H1 (cell line): Measurements from ENCODE around the gene SRRM4. TPM values are rescaled to one million over a fixed set of nuclear protein-coding genes. Genes with fewer than 3 reads are reported as not detected.

Source experiments
- CBX5 ChIP-seq: fragments of 300-800, 300-1000 bp; sonication (generic); IDR thresholded peaks from 2 replicates; pipeline ENCODE4 v1.7.1; 2016; ENCODE audit warnings: antibody characterized with exemption, low read length, low read depth
- EP300 ChIP-seq, 2 experiments: IDR thresholded peaks; 1 replicate in 1 of 2; 2 replicates in 1 of 2; pipeline ENCODE4 v1.6.1; 2011 to 2012; ENCODE audit warnings: low read depth in 2 of 2, low read length in 2 of 2, mild to moderate bottlenecking in 2 of 2, borderline replicate concordance in 1 of 2, inconsistent platforms in 1 of 2, moderate library complexity in 1 of 2
- EZH2 ChIP-seq: fragments of 200-600 bp; sonication (generic); IDR thresholded peaks from 2 replicates; pipeline ENCODE4 v1.7.1; 2012; ENCODE audit warnings: low read depth, mild to moderate bottlenecking, moderate library complexity, low read length, inconsistent platforms; ENCODE audit not compliant: severe bottlenecking
- PHF8 ChIP-seq: fragments of 200-600 bp; sonication (generic); conservative IDR thresholded peaks from 2 replicates; pipeline ENCODE4 v1.7.1; 2012; ENCODE audit warnings: low read depth, mild to moderate bottlenecking, inconsistent platforms, low read length, moderate library complexity
- RXRA ChIP-seq: IDR thresholded peaks from 2 replicates; pipeline ENCODE4 v1.6.1; 2011; ENCODE audit warnings: low read depth, mild to moderate bottlenecking, low read length, moderate library complexity; ENCODE audit not compliant: insufficient read depth
- SAP30 ChIP-seq: fragments of 300-600 bp; sonication (generic); IDR thresholded peaks from 2 replicates; pipeline ENCODE4 v1.7.1; 2012; ENCODE audit warnings: low read length, moderate library complexity, mild to moderate bottlenecking, inconsistent platforms; ENCODE audit not compliant: insufficient read depth, insufficient replicate concordance
- SP2 ChIP-seq: IDR thresholded peaks from 2 replicates; pipeline ENCODE4 v1.6.1; 2012; ENCODE audit warnings: mild to moderate bottlenecking, low read length, inconsistent platforms
- TEAD4 ChIP-seq: IDR thresholded peaks from 2 replicates; pipeline ENCODE4 v1.6.1; 2012; ENCODE audit warnings: low read depth, low read length, inconsistent platforms, mixed read lengths
- YY1 ChIP-seq: IDR thresholded peaks from 2 replicates; pipeline ENCODE4 v1.6.1; 2011; ENCODE audit warnings: low read depth, mild to moderate bottlenecking, low read length
- polyA plus RNA-seq, 7 experiments: library from polyadenylated mRNA; depleted of rRNA in 3 of 7; stranded (reverse) in 5 of 7; unstranded in 2 of 7; fragments of >200 nt in 5 of 7; fragments of 200-250 nt in 2 of 7; gene quantifications; 1 replicate in 5 of 7; 2 replicates in 1 of 7; 4 replicates in 1 of 7; pipeline versions ENCODE4 v1.2.1 to v1.2.3, GENCODE V29; 2011 to 2013; ENCODE audit warnings: missing spikeins in 2 of 7, mixed read lengths in 2 of 7
- total RNA-seq: library from RNA; stranded (reverse); fragmentation: NEBNext Ultra II Directional; extraction: Animal tissue kit (Norgen Biotek cat#: 25700); gene quantifications from 2 replicates; pipeline ENCODE4 v1.2.1, GENCODE V29; 2021
- TF ChIP-seq, protein P1 (sequence below): fragments of 300-600 bp; sonication (generic); IDR thresholded peaks from 2 replicates; pipeline ENCODE4 v1.7.1; 2012; ENCODE audit warnings: low read length, moderate library complexity, mild to moderate bottlenecking, inconsistent platforms; ENCODE audit not compliant: insufficient replicate concordance
- TF ChIP-seq, protein P2 (sequence below): IDR thresholded peaks from 2 replicates; pipeline ENCODE4 v1.6.1; 2012; ENCODE audit warnings: inconsistent platforms

Gene SRRM4
- total and polyA plus RNA-seq, 2 of the 8 experiments (the other 6 are each of a cell fraction or from before 2014, with no cell fraction given): 0.53 to 1.1 TPM

DNA sequence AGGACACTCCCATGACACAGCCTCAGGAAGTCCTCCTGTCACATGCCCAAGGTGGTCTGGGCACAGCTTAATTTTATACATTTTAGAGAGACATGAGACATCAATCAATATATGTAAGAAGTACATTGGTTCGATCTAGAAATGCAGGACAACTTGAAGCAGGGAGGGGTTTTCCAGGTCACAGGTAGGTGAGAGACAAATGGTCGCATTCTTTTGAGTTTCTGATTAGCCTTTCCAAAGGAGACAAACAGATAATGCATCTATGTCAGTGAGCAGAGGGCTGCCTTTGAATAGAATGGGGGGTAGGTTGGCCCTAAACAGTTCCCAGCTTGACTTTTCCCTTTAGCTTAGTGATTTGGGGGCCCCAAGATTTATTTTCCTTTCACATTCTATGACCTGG lies 199.9 kb downstream of the SRRM4 start (continued):
- TF ChIP-seq, protein P1, sequence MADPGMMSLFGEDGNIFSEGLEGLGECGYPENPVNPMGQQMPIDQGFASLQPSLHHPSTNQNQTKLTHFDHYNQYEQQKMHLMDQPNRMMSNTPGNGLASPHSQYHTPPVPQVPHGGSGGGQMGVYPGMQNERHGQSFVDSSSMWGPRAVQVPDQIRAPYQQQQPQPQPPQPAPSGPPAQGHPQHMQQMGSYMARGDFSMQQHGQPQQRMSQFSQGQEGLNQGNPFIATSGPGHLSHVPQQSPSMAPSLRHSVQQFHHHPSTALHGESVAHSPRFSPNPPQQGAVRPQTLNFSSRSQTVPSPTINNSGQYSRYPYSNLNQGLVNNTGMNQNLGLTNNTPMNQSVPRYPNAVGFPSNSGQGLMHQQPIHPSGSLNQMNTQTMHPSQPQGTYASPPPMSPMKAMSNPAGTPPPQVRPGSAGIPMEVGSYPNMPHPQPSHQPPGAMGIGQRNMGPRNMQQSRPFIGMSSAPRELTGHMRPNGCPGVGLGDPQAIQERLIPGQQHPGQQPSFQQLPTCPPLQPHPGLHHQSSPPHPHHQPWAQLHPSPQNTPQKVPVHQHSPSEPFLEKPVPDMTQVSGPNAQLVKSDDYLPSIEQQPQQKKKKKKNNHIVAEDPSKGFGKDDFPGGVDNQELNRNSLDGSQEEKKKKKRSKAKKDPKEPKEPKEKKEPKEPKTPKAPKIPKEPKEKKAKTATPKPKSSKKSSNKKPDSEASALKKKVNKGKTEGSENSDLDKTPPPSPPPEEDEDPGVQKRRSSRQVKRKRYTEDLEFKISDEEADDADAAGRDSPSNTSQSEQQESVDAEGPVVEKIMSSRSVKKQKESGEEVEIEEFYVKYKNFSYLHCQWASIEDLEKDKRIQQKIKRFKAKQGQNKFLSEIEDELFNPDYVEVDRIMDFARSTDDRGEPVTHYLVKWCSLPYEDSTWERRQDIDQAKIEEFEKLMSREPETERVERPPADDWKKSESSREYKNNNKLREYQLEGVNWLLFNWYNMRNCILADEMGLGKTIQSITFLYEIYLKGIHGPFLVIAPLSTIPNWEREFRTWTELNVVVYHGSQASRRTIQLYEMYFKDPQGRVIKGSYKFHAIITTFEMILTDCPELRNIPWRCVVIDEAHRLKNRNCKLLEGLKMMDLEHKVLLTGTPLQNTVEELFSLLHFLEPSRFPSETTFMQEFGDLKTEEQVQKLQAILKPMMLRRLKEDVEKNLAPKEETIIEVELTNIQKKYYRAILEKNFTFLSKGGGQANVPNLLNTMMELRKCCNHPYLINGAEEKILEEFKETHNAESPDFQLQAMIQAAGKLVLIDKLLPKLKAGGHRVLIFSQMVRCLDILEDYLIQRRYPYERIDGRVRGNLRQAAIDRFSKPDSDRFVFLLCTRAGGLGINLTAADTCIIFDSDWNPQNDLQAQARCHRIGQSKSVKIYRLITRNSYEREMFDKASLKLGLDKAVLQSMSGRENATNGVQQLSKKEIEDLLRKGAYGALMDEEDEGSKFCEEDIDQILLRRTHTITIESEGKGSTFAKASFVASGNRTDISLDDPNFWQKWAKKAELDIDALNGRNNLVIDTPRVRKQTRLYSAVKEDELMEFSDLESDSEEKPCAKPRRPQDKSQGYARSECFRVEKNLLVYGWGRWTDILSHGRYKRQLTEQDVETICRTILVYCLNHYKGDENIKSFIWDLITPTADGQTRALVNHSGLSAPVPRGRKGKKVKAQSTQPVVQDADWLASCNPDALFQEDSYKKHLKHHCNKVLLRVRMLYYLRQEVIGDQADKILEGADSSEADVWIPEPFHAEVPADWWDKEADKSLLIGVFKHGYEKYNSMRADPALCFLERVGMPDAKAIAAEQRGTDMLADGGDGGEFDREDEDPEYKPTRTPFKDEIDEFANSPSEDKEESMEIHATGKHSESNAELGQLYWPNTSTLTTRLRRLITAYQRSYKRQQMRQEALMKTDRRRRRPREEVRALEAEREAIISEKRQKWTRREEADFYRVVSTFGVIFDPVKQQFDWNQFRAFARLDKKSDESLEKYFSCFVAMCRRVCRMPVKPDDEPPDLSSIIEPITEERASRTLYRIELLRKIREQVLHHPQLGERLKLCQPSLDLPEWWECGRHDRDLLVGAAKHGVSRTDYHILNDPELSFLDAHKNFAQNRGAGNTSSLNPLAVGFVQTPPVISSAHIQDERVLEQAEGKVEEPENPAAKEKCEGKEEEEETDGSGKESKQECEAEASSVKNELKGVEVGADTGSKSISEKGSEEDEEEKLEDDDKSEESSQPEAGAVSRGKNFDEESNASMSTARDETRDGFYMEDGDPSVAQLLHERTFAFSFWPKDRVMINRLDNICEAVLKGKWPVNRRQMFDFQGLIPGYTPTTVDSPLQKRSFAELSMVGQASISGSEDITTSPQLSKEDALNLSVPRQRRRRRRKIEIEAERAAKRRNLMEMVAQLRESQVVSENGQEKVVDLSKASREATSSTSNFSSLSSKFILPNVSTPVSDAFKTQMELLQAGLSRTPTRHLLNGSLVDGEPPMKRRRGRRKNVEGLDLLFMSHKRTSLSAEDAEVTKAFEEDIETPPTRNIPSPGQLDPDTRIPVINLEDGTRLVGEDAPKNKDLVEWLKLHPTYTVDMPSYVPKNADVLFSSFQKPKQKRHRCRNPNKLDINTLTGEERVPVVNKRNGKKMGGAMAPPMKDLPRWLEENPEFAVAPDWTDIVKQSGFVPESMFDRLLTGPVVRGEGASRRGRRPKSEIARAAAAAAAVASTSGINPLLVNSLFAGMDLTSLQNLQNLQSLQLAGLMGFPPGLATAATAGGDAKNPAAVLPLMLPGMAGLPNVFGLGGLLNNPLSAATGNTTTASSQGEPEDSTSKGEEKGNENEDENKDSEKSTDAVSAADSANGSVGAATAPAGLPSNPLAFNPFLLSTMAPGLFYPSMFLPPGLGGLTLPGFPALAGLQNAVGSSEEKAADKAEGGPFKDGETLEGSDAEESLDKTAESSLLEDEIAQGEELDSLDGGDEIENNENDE: no peak
- TF ChIP-seq YY1 (no peak), PHF8 (no peak), TEAD4 (no peak), EZH2 (no peak), CBX5 (no peak), SP2 (no peak), SAP30 (no peak), RXRA (no peak), EP300 (IDR thresholded peaks at IDR 0.05; ENCODE audit: borderline replicate concordance in 1 of 2, low read depth in 2 of 2, low read length in 2 of 2) (no peak)
- TF ChIP-seq, protein P2, sequence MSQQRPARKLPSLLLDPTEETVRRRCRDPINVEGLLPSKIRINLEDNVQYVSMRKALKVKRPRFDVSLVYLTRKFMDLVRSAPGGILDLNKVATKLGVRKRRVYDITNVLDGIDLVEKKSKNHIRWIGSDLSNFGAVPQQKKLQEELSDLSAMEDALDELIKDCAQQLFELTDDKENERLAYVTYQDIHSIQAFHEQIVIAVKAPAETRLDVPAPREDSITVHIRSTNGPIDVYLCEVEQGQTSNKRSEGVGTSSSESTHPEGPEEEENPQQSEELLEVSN: no peak
